Hematopoietic multipotent progenitor cell treated with erythropoietin and hydrocortisone succinate and interleukin-3 and kit ligand, for 8 days (in vitro differentiated cells): ENCODE results near the gene REPS1.
"Not testable (repeated sequence)": the region's sequence is repeated elsewhere in the genome, so short reads cannot be mapped to it uniquely, and the experiment has no call there.

Experiments used
- DNase-seq: peaks from one replicate; pipeline ENCODE4 v3.0.0-alpha.2; 2015

REPS1 gene

DNA sequence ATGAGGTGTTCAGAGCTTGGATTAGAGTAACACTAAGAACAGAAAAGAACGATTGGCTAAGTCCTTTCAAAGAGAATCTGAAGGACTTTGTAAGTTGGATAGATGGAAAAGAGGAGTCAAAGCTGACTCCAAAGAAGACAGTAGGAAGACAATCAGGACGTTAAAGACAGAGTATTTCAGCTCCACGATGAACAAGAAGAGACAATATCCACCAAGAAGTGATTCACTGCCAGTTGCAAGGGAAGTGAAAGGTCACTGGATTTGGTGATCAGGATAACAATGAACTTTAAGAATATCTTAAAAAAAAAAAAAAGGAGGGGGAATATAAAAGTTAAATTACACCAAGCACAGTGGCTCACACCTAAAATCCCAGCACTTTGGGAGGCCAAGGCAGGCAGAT is 17.9 kb downstream of the REPS1 start:
- DNase-seq, result no peak

DNA sequence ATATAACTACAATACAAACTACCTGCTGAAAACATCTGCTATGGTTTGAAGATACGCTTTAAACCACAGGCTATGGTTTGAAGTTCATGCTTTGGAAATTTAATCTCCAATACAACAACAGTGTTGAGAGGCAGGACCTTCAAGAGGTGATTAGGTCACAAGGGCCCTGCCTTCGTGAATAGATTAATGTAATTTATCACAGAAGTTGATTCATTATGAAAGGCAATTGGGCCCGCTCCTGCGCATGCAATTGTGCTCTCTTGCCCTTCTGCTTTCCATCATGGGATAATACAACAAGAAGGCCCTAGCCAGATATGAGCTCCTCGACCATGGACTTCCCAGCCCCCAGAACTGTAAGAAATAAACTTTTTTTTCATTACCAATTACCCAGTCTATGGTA is 21.2 kb downstream of the REPS1 start:
- no peak for DNase-seq

DNA sequence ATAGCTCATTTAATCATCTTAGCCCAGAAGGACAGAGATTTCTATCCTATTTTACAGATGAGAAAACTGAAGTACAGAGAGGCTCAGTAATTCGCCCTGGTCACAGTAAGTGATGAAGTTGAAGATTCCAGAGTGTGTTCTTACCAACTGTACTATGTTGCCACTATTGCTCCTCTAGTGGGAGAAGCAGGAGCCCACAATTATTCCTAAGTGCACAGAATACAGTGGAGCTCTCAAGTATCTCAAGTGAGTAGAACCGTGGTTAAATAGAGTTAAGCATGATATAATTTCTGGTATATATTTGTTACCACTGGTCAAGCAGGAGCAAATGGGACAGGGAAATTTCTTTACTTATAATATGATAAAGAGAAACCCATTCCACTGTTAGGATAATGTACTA is 22.1 kb downstream of the REPS1 start:
- DNase-seq, result no peak

DNA sequence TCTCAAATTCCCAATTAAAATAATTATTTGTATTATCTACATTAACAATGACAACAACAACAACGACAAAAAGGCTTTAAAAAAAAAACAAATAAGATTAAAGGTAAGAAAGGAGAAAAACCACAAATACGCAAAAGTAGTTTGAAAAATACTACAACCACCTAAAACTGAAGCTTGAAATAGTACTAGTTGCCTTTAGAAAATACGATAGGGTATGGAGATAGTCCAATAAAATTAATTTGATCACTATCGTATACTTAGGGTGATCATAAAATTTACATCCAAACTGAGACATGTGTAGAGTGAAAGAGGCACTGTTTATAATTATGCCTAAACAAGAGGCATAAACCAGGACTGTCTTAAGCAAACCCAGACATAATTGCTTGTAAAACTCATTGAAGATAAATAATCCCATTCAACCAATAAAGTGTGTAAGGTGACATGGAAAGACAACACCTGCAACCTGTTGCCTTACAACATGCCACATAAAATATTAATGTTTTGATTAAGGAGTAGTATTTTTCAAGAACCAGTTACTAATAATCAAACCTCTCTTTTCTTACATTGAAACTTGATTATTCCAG is 22.7 kb downstream of the REPS1 start:
- DNase-seq, result no peak

DNA sequence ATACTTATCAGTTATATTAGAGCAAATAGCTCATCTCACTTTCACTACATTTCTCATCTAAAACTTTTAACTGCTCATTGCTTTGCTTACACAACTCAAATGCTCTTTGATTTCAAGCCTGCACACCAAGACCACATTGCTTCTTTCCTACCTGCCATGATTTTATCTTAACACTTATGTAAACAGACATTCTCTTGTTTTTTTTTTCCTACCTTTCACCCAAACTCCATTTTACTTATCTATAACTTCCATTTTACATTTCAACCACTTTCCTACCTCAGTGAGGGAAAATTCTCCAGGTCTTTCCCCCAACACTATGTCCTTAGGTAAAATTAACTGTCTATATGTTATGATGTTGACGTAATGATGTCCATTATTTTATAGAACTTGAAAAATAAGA is 24.0 kb downstream of the REPS1 start:
- DNase-seq, result no peak

DNA sequence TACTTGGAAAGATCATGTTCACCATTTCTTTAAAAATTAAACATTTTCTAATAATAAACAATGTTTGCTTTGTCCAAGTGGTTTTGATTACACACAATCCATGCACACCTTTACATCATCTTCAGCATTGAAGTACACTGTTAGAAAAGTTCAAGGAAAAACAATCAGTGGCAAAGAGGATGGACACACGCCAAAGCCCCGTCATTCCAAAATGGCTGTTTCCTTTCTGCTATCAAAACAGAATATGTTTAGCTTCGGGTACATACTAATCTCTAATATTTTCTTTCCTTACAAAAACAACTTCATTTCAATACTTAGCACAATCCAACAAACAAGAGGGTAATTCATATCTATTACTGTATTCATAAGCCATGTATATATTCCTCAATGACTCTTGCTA is 24.5 kb downstream of the REPS1 start:
- DNase-seq, result no peak

DNA sequence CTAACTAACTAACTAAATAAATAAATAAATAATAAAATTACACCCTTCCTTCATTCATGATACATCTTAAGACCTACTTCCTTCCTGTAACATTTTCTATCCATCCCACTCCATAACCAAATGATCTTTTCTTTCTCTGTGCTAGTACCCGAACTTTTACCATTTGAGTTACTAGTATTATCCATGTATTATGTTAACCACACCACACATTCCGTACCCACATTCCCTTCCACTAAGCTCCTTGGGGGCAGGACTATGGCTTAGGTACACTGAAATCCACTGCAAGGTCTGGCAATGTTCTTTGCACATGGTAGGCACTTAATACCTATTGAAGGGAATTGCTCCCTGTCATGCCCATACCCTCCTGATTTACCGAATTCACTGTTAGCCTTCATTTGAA is 24.9 kb downstream of the REPS1 start:
- DNase-seq, result no peak

DNA sequence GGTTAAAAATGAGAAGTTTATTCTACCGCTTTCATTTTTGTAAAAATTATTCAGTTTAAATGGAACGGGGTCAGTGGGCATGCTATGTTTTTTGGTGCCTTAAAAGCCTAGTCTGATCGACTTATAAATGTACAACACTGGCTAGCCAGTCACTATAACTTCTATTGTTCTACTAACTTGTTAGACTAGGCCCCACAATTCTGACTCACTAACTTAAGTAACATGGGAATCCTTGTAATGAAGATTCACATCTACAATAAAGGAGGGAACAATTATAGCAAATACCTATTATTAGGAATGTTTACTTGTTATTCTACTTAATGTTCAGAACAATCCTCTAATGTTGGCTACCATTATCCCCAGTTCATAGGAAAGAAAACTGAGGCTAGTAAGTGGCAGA is 28.5 kb downstream of the REPS1 start:
- DNase-seq, result no peak

DNA sequence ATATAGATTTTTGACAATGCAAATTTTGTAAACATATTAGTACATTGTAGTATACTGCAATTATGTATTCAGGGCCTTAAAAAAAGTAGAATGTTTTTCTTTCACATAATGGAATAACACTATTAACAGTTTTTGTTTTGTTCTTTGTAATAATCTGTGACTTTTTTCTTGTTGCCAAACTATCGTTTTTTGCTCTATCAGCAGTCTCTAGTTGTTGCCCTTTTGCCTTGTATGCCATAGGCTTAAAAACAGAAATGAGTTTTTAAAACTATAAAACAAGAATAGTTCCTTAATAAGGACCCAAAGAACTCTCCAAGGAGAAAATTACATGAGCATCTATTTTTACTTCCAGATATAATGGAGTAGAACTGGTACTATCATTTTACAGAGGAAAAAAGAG is 29.5 kb downstream of the REPS1 start:
- no peak for DNase-seq

DNA sequence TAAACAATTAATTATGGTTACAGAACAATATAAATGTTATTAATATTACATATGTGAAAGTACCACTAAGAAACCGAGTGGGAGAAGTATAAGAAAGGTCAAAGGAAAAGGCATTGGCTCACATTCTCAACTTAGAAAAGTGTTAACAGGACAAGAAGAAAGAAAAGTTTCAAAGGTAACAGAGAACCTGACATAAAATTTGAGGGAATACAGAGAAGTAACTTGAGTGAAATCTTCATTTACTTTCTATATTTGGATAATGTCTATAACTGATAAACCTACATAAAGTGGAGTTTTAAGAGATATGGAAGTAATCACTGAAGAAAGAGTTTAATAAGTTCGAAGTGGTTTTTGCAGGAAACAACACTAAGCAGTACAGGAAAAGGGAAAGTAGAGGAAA is 30.1 kb downstream of the REPS1 start:
- no peak for DNase-seq

DNA sequence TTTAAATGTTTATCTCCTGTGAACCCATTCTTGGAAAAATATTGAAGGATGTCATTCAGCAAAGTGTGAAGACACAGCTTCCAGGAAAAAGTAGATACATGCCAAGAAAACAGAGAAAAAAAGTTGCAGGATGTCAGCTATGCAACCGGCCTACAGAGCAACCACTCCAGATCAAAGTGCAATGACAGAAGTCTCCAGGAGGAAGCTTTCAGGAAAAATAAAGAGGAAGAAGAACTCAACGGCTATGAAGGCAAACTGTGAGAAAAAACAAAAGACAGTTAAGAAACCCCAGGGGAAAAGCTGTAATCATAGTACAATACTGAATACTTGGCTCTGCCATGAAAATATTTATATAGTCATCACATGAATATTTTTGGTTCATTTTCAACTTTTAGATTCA is 30.6 kb downstream of the REPS1 start:
- peak; percentile 22 for DNase-seq

DNA sequence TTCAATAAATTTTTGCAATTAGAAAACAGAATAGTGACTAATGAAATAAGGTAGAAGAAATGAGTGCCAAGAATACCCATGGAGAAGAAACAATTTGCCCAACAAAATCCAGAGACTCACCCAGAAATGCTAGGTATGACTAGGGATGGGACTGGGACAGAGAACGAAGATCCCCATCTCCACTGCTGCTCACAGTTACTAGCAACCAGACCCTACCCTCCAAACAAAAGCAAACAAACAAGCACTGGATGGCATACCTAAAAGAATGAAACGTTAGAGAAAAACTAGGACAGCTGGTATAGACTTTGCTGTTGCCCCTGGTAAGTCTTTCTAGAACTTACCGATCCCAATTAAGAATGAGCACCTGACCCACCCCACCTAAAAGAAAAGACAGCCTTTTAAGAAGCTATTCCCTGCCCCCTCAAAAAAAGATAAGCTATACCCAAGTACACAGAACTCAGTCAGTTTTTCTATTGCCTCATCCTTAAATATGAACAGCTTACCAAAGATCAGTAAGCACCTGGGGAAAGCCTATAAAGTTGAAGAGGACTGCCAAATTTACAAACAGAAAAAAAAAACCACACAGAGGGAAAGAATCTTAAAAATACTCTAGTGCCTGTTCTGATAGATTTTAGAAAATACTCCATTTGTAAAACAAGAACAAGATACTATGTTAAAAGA is 31.7 kb downstream of the REPS1 start:
- DNase-seq, result no peak

DNA sequence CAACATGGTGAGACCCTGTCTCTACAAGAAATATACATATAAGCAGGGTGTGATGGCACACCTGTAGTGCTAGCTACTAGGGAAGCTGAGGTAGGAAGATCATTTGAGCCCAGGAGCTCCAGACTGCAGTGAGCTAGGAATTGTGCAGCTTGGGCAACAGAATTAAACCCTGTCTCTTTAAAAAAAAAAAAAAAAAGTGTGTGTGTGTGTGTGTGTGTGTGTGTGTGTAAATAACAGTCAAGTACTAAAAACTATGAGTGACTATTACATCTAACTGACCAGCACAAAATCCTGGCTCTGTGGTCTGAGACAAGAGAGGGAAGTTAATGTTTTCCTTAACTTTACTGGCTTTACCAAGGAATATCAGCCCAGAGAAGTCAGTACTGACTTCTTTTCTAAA is 32.8 kb downstream of the REPS1 start:
- DNase-seq, result no peak

DNA sequence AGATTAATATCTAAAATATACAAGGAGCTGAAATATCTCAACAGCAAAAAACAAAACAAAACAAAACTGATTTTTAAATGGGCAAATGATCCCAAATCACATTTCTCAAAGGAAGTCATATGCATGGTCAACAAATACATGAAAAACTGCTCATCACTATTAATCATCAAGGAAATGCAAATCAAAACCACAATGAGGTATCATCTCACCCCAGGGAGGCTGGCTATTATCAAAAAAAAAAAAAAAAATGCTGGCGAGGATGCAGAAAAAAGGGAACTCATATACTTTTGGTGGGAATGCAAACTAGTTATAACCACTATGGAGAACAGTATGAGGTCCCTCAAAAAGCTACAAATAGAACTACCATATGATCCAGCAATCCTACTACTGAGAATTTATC is 34.6 kb downstream of the REPS1 start:
- DNase-seq, result no peak

DNA sequence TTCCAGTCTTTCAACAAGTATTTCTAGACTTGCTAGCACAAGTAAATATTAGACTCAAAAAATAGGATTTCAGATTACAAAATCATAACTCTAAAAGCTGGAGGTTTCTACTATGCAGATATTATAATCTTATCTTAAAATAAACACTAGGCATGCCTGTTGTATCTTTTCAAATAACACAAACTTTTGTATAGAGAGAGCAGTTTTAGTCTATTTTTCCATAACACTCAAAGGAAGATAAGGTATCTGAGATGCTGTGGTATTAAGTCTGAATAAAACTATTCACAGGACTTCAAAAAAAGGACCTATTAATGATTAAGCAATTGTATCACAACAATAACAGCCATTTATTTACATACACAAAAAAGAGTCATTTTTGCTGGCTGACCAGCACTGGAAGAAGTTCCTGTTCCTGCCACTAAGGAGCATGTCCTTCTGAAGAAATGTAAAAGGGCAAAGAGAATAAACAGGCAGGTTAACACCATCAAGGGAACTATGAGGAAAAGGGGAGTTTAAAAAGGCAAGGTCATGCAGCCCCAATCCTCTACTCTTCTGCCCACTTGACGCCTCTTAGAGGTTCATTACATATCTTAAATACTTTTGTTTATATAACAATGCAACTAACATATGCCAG is 39.4 kb downstream of the REPS1 start:
- no peak for DNase-seq

DNA sequence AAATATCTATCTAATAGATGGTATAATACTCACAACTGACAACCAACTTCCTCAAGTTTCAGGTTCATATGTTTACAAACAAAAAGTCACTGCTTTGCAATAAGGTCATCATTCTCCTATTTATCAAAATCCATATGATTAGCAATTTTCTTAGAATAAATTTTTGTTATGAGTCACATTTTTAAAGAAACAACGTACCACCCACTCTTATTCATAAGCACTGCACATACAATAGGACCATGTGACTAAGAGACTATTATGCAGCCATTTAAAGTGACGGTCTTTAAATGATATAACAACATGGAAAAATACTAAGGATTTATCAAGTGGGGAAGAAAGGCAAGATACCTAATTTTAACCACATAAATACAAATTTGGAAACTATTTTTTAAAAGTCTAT is 40.0 kb downstream of the REPS1 start:
- DNase-seq, result no peak

DNA sequence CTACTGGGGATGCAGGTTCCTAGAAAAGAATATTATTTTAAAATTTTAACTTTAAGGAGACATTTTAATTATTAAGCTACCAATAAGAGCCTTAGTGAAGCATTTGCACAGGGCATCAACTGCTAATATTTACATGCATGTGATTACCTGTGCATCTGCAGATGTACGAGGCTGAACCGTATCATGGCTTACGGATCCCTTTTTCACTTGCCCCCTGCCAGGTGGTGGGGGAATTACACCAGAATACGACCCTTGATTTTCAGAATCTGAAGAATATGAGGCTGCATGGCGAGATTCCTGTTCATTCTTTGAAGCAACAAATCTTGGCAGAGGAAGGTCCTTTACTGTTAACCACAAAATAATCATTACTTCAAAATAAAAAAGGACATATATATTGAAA is 42.7 kb downstream of the REPS1 start:
- DNase-seq, result no peak

DNA sequence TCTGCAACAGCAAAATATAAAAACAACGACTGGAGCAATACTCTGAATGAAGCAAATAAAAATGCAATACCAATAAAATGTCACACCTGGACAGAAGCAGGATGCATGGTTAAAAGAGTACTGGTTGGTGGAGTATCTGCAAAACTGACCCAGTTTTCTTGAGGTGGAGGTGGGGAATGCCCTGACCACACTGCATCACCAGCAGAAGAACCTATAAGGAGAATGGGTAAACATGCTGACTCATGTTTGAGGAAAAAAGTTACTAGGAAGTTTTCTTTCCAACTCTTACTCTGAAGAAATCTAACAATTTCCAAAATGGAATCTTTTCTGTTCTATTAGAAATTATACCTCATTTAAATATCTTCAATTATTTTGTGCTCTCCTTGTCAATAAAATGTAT is 43.6 kb downstream of the REPS1 start:
- DNase-seq, result no peak

DNA sequence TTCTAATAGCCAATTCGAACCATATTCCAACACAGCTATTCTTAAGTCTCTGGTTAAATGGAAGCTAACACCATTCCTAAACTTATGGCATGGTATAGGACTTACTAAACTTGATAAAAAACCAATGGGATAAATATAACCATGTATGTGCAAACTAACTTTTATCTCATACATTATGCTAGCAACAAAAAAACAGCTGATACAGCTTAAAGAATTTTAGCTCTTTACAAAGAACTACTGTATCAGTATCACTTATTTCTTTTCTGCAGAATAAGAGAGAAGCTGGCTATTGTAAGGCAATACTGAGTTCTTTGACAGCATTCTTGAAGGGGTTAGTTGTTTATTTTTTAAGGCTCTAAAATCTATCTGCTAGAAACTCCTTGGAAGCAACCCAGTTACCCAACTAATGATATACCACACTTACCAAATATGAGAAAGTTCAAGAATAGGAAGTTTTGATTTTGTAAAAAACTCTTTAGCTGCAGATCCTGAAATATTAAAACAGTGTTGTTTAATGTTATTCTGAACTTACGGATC is 44.9 kb downstream of the REPS1 start:
- no peak for DNase-seq

DNA sequence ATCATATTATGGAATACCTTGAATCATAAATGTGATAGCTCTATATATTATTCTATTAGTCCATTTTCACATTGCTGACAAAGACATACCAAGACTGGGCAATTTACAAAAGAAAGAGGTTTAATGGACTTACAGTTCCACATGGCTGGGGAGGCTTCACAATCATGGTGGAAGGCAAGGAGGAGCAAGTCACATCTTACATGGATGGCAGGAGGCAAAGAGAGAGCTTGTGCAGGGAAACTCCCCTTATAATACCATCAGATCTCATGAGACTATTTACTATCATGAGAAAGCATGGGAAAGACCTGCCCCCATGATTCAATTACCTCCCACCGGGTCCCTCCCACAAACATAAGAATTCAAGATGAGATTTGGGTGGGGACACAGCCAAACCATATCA is 51.2 kb downstream of the REPS1 start:
- not testable (repeated sequence) for DNase-seq

DNA sequence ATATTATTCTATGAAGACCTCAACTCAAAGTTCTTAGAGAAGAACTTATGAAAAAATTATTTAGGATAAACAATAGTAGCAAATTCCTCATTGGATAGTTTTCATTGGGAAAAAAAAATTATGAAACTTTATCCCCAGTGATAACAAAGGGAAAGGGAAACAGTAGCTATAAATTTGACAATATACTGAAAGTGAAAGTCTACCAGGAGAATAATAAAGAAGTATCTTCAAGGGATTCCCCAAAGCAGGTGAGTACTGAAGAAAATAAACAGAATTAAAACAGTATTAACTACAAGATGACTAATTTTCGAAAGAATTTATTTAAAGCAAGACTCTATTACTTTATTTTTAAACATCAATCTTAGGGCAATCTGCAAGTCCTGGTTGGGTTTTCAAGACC is 56.4 kb downstream of the REPS1 start:
- DNase-seq, result no peak

DNA sequence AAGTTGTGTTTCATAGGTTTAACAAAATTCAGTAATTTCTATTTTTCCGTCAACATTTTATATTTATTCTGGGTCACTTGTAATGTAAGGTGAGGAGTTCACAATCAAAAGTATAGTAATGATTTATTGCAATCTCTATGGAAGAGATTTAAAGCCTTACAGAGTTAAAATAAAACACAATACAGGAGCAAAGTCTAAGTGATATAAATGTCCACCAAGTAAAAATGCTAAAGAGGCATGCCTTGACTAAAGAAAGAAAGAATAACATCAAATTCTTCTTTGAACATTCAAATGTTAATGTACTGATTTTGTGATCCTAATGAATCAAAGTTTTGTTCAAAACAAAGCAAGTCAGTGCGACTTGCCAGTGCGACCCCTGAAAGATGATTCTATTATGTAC is 61.5 kb downstream of the REPS1 start:
- DNase-seq, result no peak

DNA sequence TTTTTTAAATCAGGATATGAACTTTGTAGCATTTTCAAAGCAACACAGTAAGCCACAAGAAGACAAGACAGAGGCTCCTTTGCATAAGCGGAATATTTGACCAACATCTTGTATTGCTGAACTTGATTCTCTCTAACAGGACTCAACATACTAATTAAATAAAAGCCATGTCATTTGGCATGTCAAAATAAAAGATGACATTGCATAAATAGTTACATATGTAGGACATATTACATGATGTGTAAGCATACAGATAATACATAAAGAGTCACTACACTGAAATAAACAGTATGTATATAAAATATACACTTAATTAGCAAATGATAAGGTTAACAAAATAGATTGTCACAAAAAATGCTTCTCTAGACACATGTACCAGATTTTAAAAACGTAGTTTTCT is 62.2 kb downstream of the REPS1 start:
- no peak for DNase-seq

DNA sequence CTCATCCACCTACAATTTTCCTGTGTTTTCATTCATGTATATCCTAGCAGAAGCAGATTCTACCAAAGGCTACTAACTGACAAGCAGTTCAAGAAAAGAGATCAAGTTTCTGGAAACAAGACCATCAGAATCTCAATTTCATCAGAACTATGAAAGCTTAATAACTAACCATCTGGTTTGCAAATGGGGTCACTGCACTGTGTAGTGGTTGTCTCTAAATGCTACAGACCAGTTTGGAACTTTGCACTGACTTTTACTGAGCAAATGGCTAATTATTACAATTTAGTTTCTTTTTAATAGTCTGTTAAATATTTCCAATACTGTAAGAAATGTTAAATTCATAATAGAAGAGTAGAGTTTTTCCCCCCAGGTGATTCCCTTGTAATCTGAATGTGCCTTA is 64.5 kb downstream of the REPS1 start:
- DNase-seq, result no peak

DNA sequence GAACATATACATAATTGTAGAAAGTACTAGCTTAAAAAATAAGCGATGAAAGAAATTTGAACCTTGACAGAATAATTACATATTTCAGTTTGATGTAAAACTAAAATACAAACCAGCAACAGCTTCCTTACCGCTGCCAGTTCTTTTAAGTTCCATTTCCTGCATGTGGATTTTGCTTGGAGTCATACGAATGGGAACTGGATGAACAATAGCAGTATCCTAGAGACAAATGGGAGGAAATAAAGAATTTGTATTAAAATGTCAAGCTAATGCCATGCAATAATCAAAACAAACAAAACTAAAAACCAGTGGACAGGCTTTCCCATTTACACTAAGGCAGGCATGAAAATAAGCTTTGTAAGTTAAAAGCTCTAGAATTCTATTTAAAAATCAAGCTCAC is 67.1 kb downstream of the REPS1 start:
- no peak for DNase-seq
